ENCODE data around the gene PDGFC. TPM values are rescaled to one million over a fixed set of nuclear protein-coding genes. Genes with fewer than 3 reads are reported as not detected.

The PDGFC gene
- total and polyA plus RNA-seq, 2 of the 8 experiments (the other 6 are each of a cell fraction or from before 2014, with no cell fraction given): 0.65 to 2.7 TPM

DNA sequence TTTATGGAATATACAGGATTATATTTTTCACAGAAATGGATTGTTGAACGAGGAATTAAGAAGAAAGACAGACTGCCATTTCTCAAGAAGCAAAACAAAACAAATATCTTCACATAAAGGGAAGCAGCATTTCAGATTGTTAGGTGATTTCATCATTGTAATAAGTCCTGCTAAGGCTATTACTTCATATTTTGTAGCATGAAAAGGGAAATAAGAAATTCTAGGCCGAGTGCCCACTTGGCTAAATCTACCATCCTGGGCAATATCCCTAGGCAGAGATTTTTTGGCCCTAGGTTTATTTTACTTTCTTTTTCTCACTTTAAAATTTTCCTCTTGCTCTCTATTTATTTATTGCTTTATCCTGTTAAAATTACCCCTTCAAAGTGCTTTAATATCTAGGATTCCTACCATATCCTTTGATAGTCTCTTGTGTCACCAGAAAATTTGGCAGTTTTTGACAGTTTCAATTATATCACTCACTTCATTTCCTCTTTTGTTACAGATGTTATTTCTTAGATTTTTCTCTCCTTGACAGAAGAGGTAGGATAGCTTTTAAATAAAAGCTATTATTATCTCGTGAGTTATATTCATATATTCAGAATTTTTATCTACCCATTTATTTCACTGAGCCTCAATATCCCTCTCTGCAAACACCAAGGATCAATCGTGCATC, 142.3 kb downstream of the PDGFC start (continued):
- TF ChIP-seq, protein P1, sequence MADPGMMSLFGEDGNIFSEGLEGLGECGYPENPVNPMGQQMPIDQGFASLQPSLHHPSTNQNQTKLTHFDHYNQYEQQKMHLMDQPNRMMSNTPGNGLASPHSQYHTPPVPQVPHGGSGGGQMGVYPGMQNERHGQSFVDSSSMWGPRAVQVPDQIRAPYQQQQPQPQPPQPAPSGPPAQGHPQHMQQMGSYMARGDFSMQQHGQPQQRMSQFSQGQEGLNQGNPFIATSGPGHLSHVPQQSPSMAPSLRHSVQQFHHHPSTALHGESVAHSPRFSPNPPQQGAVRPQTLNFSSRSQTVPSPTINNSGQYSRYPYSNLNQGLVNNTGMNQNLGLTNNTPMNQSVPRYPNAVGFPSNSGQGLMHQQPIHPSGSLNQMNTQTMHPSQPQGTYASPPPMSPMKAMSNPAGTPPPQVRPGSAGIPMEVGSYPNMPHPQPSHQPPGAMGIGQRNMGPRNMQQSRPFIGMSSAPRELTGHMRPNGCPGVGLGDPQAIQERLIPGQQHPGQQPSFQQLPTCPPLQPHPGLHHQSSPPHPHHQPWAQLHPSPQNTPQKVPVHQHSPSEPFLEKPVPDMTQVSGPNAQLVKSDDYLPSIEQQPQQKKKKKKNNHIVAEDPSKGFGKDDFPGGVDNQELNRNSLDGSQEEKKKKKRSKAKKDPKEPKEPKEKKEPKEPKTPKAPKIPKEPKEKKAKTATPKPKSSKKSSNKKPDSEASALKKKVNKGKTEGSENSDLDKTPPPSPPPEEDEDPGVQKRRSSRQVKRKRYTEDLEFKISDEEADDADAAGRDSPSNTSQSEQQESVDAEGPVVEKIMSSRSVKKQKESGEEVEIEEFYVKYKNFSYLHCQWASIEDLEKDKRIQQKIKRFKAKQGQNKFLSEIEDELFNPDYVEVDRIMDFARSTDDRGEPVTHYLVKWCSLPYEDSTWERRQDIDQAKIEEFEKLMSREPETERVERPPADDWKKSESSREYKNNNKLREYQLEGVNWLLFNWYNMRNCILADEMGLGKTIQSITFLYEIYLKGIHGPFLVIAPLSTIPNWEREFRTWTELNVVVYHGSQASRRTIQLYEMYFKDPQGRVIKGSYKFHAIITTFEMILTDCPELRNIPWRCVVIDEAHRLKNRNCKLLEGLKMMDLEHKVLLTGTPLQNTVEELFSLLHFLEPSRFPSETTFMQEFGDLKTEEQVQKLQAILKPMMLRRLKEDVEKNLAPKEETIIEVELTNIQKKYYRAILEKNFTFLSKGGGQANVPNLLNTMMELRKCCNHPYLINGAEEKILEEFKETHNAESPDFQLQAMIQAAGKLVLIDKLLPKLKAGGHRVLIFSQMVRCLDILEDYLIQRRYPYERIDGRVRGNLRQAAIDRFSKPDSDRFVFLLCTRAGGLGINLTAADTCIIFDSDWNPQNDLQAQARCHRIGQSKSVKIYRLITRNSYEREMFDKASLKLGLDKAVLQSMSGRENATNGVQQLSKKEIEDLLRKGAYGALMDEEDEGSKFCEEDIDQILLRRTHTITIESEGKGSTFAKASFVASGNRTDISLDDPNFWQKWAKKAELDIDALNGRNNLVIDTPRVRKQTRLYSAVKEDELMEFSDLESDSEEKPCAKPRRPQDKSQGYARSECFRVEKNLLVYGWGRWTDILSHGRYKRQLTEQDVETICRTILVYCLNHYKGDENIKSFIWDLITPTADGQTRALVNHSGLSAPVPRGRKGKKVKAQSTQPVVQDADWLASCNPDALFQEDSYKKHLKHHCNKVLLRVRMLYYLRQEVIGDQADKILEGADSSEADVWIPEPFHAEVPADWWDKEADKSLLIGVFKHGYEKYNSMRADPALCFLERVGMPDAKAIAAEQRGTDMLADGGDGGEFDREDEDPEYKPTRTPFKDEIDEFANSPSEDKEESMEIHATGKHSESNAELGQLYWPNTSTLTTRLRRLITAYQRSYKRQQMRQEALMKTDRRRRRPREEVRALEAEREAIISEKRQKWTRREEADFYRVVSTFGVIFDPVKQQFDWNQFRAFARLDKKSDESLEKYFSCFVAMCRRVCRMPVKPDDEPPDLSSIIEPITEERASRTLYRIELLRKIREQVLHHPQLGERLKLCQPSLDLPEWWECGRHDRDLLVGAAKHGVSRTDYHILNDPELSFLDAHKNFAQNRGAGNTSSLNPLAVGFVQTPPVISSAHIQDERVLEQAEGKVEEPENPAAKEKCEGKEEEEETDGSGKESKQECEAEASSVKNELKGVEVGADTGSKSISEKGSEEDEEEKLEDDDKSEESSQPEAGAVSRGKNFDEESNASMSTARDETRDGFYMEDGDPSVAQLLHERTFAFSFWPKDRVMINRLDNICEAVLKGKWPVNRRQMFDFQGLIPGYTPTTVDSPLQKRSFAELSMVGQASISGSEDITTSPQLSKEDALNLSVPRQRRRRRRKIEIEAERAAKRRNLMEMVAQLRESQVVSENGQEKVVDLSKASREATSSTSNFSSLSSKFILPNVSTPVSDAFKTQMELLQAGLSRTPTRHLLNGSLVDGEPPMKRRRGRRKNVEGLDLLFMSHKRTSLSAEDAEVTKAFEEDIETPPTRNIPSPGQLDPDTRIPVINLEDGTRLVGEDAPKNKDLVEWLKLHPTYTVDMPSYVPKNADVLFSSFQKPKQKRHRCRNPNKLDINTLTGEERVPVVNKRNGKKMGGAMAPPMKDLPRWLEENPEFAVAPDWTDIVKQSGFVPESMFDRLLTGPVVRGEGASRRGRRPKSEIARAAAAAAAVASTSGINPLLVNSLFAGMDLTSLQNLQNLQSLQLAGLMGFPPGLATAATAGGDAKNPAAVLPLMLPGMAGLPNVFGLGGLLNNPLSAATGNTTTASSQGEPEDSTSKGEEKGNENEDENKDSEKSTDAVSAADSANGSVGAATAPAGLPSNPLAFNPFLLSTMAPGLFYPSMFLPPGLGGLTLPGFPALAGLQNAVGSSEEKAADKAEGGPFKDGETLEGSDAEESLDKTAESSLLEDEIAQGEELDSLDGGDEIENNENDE (IDR thresholded peaks at IDR 0.05; ENCODE audit: insufficient replicate concordance, low read length): no peak
- TF ChIP-seq CREB1 (IDR thresholded peaks at IDR 0.05) (no peak), CEBPB (IDR thresholded peaks at IDR 0.05; ENCODE audit: low read depth, low read length) (no peak), SUZ12 (IDR thresholded peaks at IDR 0.05; ENCODE audit: low read length) (no peak), TEAD4 (IDR thresholded peaks at IDR 0.05; ENCODE audit: low read depth, low read length) (no peak), SP4 (IDR thresholded peaks at IDR 0.05; ENCODE audit: low read length) (no peak), GABPA (IDR thresholded peaks at IDR 0.05; ENCODE audit: borderline replicate concordance, insufficient read depth, low read length) (no peak)
